HepG2 (cell line): ENCODE results near the gene PSD. TPM values are rescaled to one million over a fixed set of nuclear protein-coding genes. Genes with fewer than 3 reads are reported as not detected.

Experiments used
- AHR ChIP-seq: IDR thresholded peaks from 2 replicates; pipeline ENCODE4 v1.6.1; 2018; ENCODE audit warnings: missing genetic modification reagents, missing compliant biosample characterization
- AKNA ChIP-seq: sonication (generic); formaldehyde crosslinking; IDR thresholded peaks from 2 replicates; pipeline ENCODE4 v1.4.0; 2020; ENCODE audit warnings: missing genetic modification reagents, borderline replicate concordance
- DMAP1 ChIP-seq: IDR thresholded peaks from 2 replicates; pipeline ENCODE4 v1.6.1; 2016
- HDAC2 ChIP-seq: sonication (generic); formaldehyde crosslinking; IDR thresholded peaks from 2 replicates; pipeline ENCODE4 v1.4.0; 2020; ENCODE audit warnings: missing genetic modification reagents
- HMG20A ChIP-seq: IDR thresholded peaks from 2 replicates; pipeline ENCODE4 v1.6.1; 2016; ENCODE audit warnings: borderline replicate concordance
- HOXA5 ChIP-seq: sonication (generic); formaldehyde crosslinking; IDR thresholded peaks from 2 replicates; pipeline ENCODE4 v1.4.0; 2020; ENCODE audit warnings: missing genetic modification reagents
- IKZF1 ChIP-seq: fragments of 450-650 bp; IDR thresholded peaks from 2 replicates; pipeline ENCODE4 v1.7.1; 2016
- KLF16 ChIP-seq, 2 experiments: sonication (generic) in 1 of 2; formaldehyde crosslinking in 1 of 2; IDR thresholded peaks; 2 replicates each; pipeline versions ENCODE4 v1.6.1 to v1.8.0; 2016 to 2023; ENCODE audit warnings: missing genetic modification reagents in 2 of 2, missing compliant biosample characterization in 1 of 2
- NPAS2 ChIP-seq: sonication (generic); formaldehyde crosslinking; IDR thresholded peaks from 2 replicates; pipeline ENCODE4 v1.8.0; 2022; ENCODE audit warnings: mild to moderate bottlenecking, missing genetic modification reagents, borderline replicate concordance
- POLR2G ChIP-seq: fragments of 200-400 bp; formaldehyde crosslinking; IDR thresholded peaks from 2 replicates; pipeline ENCODE4 v1.6.1; 2018; ENCODE audit warnings: mild to moderate bottlenecking, low read depth, low read length, moderate library complexity
- RFXANK ChIP-seq: IDR thresholded peaks from 2 replicates; pipeline ENCODE4 v1.6.1; 2016
- SIN3B ChIP-seq: fragments of 150-350 bp; IDR thresholded peaks from 2 replicates; pipeline ENCODE4 v1.6.1; 2014; ENCODE audit warnings: low read length
- SIX1 ChIP-seq: sonication (generic); formaldehyde crosslinking; IDR thresholded peaks from 2 replicates; pipeline ENCODE4 v1.4.0; 2020; ENCODE audit warnings: missing genetic modification reagents, borderline replicate concordance
- SRF ChIP-seq: IDR thresholded peaks from 2 replicates; pipeline ENCODE4 v1.6.1; 2011; ENCODE audit warnings: mild to moderate bottlenecking, low read depth, low read length, moderate library complexity
- TBP ChIP-seq: sonication (generic); formaldehyde crosslinking; IDR thresholded peaks from 2 replicates; pipeline ENCODE4 v1.5.0; 2020; ENCODE audit warnings: missing genetic modification reagents
- WIZ ChIP-seq: sonication (generic); formaldehyde crosslinking; IDR thresholded peaks from 2 replicates; pipeline ENCODE4 v1.5.1; 2020; ENCODE audit warnings: mild to moderate bottlenecking, missing genetic modification reagents
- ZMAT3 ChIP-seq: sonication (generic); formaldehyde crosslinking; conservative IDR thresholded peaks from 2 replicates; pipeline ENCODE4 v1.7.0; 2021; ENCODE audit warnings: missing genetic modification reagents
- ZNF460 ChIP-seq: sonication (generic); formaldehyde crosslinking; IDR thresholded peaks from 2 replicates; pipeline ENCODE4 v1.5.1; 2020; ENCODE audit warnings: missing genetic modification reagents, mild to moderate bottlenecking, borderline replicate concordance
- ZNF501 ChIP-seq: sonication (generic); formaldehyde crosslinking; IDR thresholded peaks from 2 replicates; pipeline ENCODE4 v1.5.1; 2020; ENCODE audit warnings: mild to moderate bottlenecking, moderate library complexity, missing genetic modification reagents
- ZNF564 ChIP-seq: sonication (generic); formaldehyde crosslinking; IDR thresholded peaks from 2 replicates; pipeline ENCODE4 v1.8.1; 2023; ENCODE audit warnings: mild to moderate bottlenecking, missing genetic modification reagents
- ZSCAN30 ChIP-seq: sonication (generic); formaldehyde crosslinking; IDR thresholded peaks from 2 replicates; pipeline ENCODE4 v1.5.0; 2020; ENCODE audit warnings: mild to moderate bottlenecking, missing genetic modification reagents
- ZZZ3 ChIP-seq: sonication (generic); formaldehyde crosslinking; IDR thresholded peaks from 2 replicates; pipeline ENCODE4 v1.4.0; 2020; ENCODE audit warnings: missing genetic modification reagents, mild to moderate bottlenecking, borderline replicate concordance
- polyA plus RNA-seq, 8 experiments: library from polyadenylated mRNA; depleted of rRNA in 3 of 8; stranded (reverse) in 7 of 8; unstranded in 1 of 8; fragments of >200 nt; fragmentation: Illumina TruSeq in 4 of 8; extraction: Trizol in 4 of 8; gene quantifications; 2 replicates each; pipeline versions ENCODE4 v1.2.1 to v1.2.3, GENCODE V29; 2011 to 2016; ENCODE audit warnings: low read depth in 4 of 8, missing spikeins in 1 of 8, mixed read lengths in 1 of 8; ENCODE audit not compliant: insufficient read depth in 1 of 8
- total RNA-seq, 5 experiments: library from RNA; depleted of rRNA; stranded (reverse); fragments of >200 nt; fragmentation: Illumina TruSeq; extraction: Trizol; gene quantifications; 2 replicates each; pipeline ENCODE4 v1.2.3, GENCODE V29; 2016; ENCODE audit warnings: low read depth in 1 of 5
- TF ChIP-seq, protein P1 (sequence below): IDR thresholded peaks from 2 replicates; pipeline ENCODE4 v1.6.1; 2016; ENCODE audit warnings: control low read depth
- TF ChIP-seq, protein P2 (sequence below): sonication (generic); formaldehyde crosslinking; IDR thresholded peaks from 2 replicates; pipeline ENCODE4 v1.8.1; 2023; ENCODE audit warnings: mild to moderate bottlenecking, inconsistent platforms, moderate library complexity, missing genetic modification reagents, borderline replicate concordance

Gene PSD
- total and polyA plus RNA-seq, 2 of the 13 experiments (the other 11 are each of a cell fraction or from before 2014, with no cell fraction given), result 0.35 to 0.58 TPM

- 0 out of 2 replicates have a peak, but pooled peaks have one; percentile 26 for TF ChIP-seq AKNA (CRISPR knock-in tag)
- no peak for TF ChIP-seq IKZF1
- peak; percentile 87 for TF ChIP-seq SRF
- TF ChIP-seq ZNF564 (CRISPR knock-in tag), result peak; percentile 16
- TF ChIP-seq TBP (CRISPR knock-in tag), result no peak
- TF ChIP-seq WIZ (CRISPR knock-in tag), result peak; percentile 52; the same call in 1 of the 2 replicates
- TF ChIP-seq SIX1 (CRISPR knock-in tag), result peak; percentile 45; the same call in 1 of the 2 replicates
- no peak for TF ChIP-seq HMG20A (CRISPR knock-in tag)
- TF ChIP-seq HDAC2 (CRISPR knock-in tag), result peak; percentile 93
- peak; percentile 34; the same call in 1 of the 2 replicates for TF ChIP-seq RFXANK (CRISPR knock-in tag)
- TF ChIP-seq ZZZ3 (CRISPR knock-in tag), result peak; percentile 21; the same call in 1 of the 2 replicates
- TF ChIP-seq ZMAT3 (CRISPR knock-in tag), result peak; percentile 80
- no peak for TF ChIP-seq ZNF460 (CRISPR knock-in tag)
- peak; percentile 77 for TF ChIP-seq HOXA5 (CRISPR knock-in tag)
- TF ChIP-seq, protein P1, sequence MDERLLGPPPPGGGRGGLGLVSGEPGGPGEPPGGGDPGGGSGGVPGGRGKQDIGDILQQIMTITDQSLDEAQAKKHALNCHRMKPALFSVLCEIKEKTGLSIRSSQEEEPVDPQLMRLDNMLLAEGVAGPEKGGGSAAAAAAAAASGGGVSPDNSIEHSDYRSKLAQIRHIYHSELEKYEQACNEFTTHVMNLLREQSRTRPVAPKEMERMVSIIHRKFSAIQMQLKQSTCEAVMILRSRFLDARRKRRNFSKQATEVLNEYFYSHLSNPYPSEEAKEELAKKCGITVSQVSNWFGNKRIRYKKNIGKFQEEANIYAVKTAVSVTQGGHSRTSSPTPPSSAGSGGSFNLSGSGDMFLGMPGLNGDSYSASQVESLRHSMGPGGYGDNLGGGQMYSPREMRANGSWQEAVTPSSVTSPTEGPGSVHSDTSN (CRISPR knock-in tag), result peak; percentile 64
- 0 out of 2 replicates have a peak, but pooled peaks have one; percentile 22 for TF ChIP-seq ZSCAN30 (CRISPR knock-in tag)
- TF ChIP-seq ZNF501 (CRISPR knock-in tag), result peak; percentile 58
- TF ChIP-seq, protein P2, sequence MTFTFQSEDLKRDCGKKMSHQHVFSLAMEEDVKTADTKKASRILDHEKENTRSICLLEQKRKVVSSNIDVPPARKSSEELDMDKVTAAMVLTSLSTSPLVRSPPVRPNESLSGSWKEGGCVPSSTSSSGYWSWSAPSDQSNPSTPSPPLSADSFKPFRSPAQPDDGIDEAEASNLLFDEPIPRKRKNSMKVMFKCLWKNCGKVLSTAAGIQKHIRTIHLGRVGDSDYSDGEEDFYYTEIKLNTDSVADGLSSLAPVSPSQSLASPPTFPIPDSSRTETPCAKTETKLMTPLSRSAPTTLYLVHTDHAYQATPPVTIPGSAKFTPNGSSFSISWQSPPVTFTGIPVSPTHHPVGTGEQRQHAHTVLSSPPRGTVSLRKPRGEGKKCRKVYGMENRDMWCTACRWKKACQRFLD (CRISPR knock-in tag), result no peak; the same call in 1 of the 2 replicates
- TF ChIP-seq AHR (CRISPR knock-in tag), result peak; percentile 84
- TF ChIP-seq NPAS2 (CRISPR knock-in tag), result 0 out of 2 replicates have a peak, but pooled peaks have one; percentile 69
- peak; percentile 75 for TF ChIP-seq DMAP1
- peak; percentile 90 for TF ChIP-seq SIN3B
- peak; percentile 73 for TF ChIP-seq POLR2G
- peak in 1 of 2 experiments; percentile 80; a peak in 1 of 4 replicates for TF ChIP-seq KLF16 (CRISPR knock-in tag; IDR thresholded peaks at IDR 0.05)
Measured at GRCh38 chr10:102420714-102421506, 2.3 kb upstream of the PSD start, which contains the start of gene FBXL15 (continued).
